Neural progenitor cell (in vitro differentiated cells): ENCODE measurements around the gene ARID4B. TPM values are rescaled to one million over a fixed set of nuclear protein-coding genes. Genes with fewer than 3 reads are reported as not detected.

ENCODE experiments used
- DNase-seq: peaks from one replicate; pipeline ENCODE4 v3.0.0-alpha.2; 2016; ENCODE audit warnings: low spot score
- H2AFZ ChIP-seq: fragments of 200-600 bp; sonication (generic); replicated peaks from 2 replicates; pipeline ENCODE4 v1.6.1; 2016; ENCODE audit warnings: antibody characterized with exemption
- H3F3A ChIP-seq: fragments of 200-600 bp; sonication (generic); 2 replicates; pipeline ENCODE4 v1.6.1; 2016; ENCODE audit warnings: antibody characterized with exemption, low read depth
- H3K27ac ChIP-seq: fragments of 200-600 bp; sonication (generic); 2 replicates; pipeline ENCODE4 v1.5.1; 2016; ENCODE audit warnings: mild to moderate bottlenecking
- H3K27me3 ChIP-seq: fragments of 200-600 bp; sonication (generic); 2 replicates; pipeline ENCODE4 v1.6.1; 2016; ENCODE audit warnings: mild to moderate bottlenecking, moderate library complexity
- H3K36me3 ChIP-seq: fragments of 200-600 bp; sonication (generic); 2 replicates; pipeline ENCODE4 v1.5.1; 2016
- H3K4me1 ChIP-seq: fragments of 200-600 bp; sonication (generic); 2 replicates; pipeline ENCODE4 v1.6.1; 2016; ENCODE audit warnings: mixed run types
- H3K4me2 ChIP-seq: fragments of 200-600 bp; sonication (generic); 2 replicates; pipeline ENCODE4 v1.6.1; 2016
- H3K4me3 ChIP-seq: fragments of 200-600 bp; sonication (generic); 2 replicates; pipeline ENCODE4 v1.5.1; 2016
- H3K79me2 ChIP-seq: fragments of 200-600 bp; sonication (generic); 2 replicates; pipeline ENCODE4 v1.6.1; 2016; ENCODE audit warnings: low read depth
- H3K9ac ChIP-seq: fragments of 200-600 bp; sonication (generic); 2 replicates; pipeline ENCODE4 v1.6.1; 2016
- H3K9me3 ChIP-seq: fragments of 200-600 bp; sonication (generic); 2 replicates; pipeline ENCODE4 v1.5.1; 2016; ENCODE audit warnings: low read depth
- H4K20me1 ChIP-seq: fragments of 200-600 bp; sonication (generic); 2 replicates; pipeline ENCODE4 v1.6.1; 2016; ENCODE audit warnings: low read depth
- H3K27ac Mint-ChIP-seq: 3 replicates; pipeline ENCODE4 v1.8.0; 2021; ENCODE audit warnings: mixed read lengths
- H3K27me3 Mint-ChIP-seq: 2 replicates; pipeline ENCODE4 v1.8.0; 2022; ENCODE audit warnings: low read depth, mild to moderate bottlenecking, inconsistent platforms, moderate library complexity, mixed read lengths; ENCODE audit not compliant: insufficient read depth
- H3K36me3 Mint-ChIP-seq: 3 replicates; pipeline ENCODE4 v1.8.0; 2021; ENCODE audit warnings: mixed read lengths
- H3K4me1 Mint-ChIP-seq: 3 replicates; pipeline ENCODE4 v1.8.0; 2021; ENCODE audit warnings: mixed read lengths
- H3K4me3 Mint-ChIP-seq: 3 replicates; pipeline ENCODE4 v1.8.0; 2021; ENCODE audit warnings: mild to moderate bottlenecking, moderate library complexity, mixed read lengths
- H3K9me3 Mint-ChIP-seq: 3 replicates; pipeline ENCODE4 v1.8.0; 2020; ENCODE audit warnings: mixed read lengths
- CTCF ChIP-seq: fragments of 200-600 bp; sonication (generic); IDR thresholded peaks from 2 replicates; pipeline ENCODE4 v1.5.1; 2017; ENCODE audit warnings: antibody characterized with exemption, mild to moderate bottlenecking
- EZH2 ChIP-seq: fragments of 200-600 bp; sonication (generic); IDR thresholded peaks from 2 replicates; pipeline ENCODE4 v1.6.1; 2017; ENCODE audit warnings: antibody characterized with exemption, mild to moderate bottlenecking, moderate library complexity
- EZH2phosphoT487 ChIP-seq: fragments of 200-600 bp; sonication (generic); IDR thresholded peaks from 2 replicates; pipeline ENCODE4 v1.6.1; 2017; ENCODE audit warnings: antibody characterized with exemption
- total RNA-seq: library from RNA; depleted of rRNA; stranded (reverse); fragments of >200 nt; gene quantifications from 2 replicates; pipeline ENCODE4 v1.2.3, GENCODE V29; 2015; ENCODE audit warnings: low replicate concordance

ARID4B gene
- total RNA-seq, 1 donor from 2014 or later = 65.8 TPM

- no peak overlapping the region for H3K4me2 ChIP-seq
- no peak overlapping the region for H3K27ac Mint-ChIP-seq
- no peak for TF ChIP-seq EZH2
- no peak for TF ChIP-seq EZH2phosphoT487
- TF ChIP-seq CTCF = no peak
- H3F3A ChIP-seq = peaks cover 40% of the 10 kb centered on the region
- H3K9me3 Mint-ChIP-seq = no peaks in the 10 kb centered on the region
- H3K4me1 Mint-ChIP-seq = no peaks in the 10 kb centered on the region
- H3K79me2 ChIP-seq = peaks cover 67% of the 10 kb centered on the region
- H3K9me3 ChIP-seq = no peaks in the 10 kb centered on the region
- H3K36me3 ChIP-seq = peaks cover 38% of the 10 kb centered on the region
- H3K27me3 ChIP-seq = no peaks in the 10 kb centered on the region
- no peaks in the 10 kb centered on the region for H3K4me1 ChIP-seq
- no peak overlapping the region for H3K27ac ChIP-seq
- DNase-seq = no peak
- no peak overlapping the region for H2AFZ ChIP-seq
- no peak overlapping the region for H3K4me3 ChIP-seq
- no peak overlapping the region for H3K4me3 Mint-ChIP-seq
- no peak overlapping the region for H3K9ac ChIP-seq
- H4K20me1 ChIP-seq = peaks cover 16% of the 10 kb centered on the region
- peaks cover 6% of the 10 kb centered on the region for H3K36me3 Mint-ChIP-seq
- no peaks in the 10 kb centered on the region for H3K27me3 Mint-ChIP-seq
These were observed 77.5 kb downstream of the ARID4B start for GRCh38 chr1:235250430-235250829.

- Histone ChIP-seq H3K27ac (no peak overlapping the region), H3K4me3 (no peak overlapping the region), H4K20me1 (no peaks in the 10 kb centered on the region), H3F3A (peaks cover 18% of the 10 kb centered on the region), H3K27me3 (no peaks in the 10 kb centered on the region), H3K4me2 (no peak overlapping the region), H3K9ac (no peak overlapping the region), H3K79me2 (peaks cover 68% of the 10 kb centered on the region), H3K9me3 (no peaks in the 10 kb centered on the region), H3K4me1 (no peaks in the 10 kb centered on the region), H3K36me3 (peaks cover 38% of the 10 kb centered on the region), H2AFZ (no peak overlapping the region)
- Mint-ChIP-seq H3K4me3 (no peak overlapping the region), H3K9me3 (no peaks in the 10 kb centered on the region), H3K36me3 (peaks cover 10% of the 10 kb centered on the region), H3K27ac (no peak overlapping the region), H3K4me1 (no peaks in the 10 kb centered on the region), H3K27me3 (no peaks in the 10 kb centered on the region)
- DNase-seq = no peak
- no peak for TF ChIP-seq CTCF
- no peak for TF ChIP-seq EZH2
- no peak for TF ChIP-seq EZH2phosphoT487
These were observed 81.7 kb downstream of the ARID4B start for GRCh38 chr1:235246022-235246948.

- H3K27ac ChIP-seq = peak overlapping the region; percentile 13
- Mint-ChIP-seq H3K4me1 (no peaks in the 10 kb centered on the region), H3K9me3 (no peaks in the 10 kb centered on the region), H3K36me3 (peaks cover 11% of the 10 kb centered on the region), H3K27ac (no peak overlapping the region), H3K27me3 (no peaks in the 10 kb centered on the region), H3K4me3 (no peak overlapping the region)
- H2AFZ ChIP-seq = no peak overlapping the region
- no peaks in the 10 kb centered on the region for H3K27me3 ChIP-seq
- H4K20me1 ChIP-seq = peaks cover 6% of the 10 kb centered on the region
- no peak for TF ChIP-seq CTCF
- no peak for TF ChIP-seq EZH2
- TF ChIP-seq EZH2phosphoT487 = no peak
- H3K4me1 ChIP-seq = no peaks in the 10 kb centered on the region
- H3F3A ChIP-seq = peaks cover 13% of the 10 kb centered on the region
- no peak overlapping the region for H3K9ac ChIP-seq
- no peaks in the 10 kb centered on the region for H3K9me3 ChIP-seq
- H3K4me2 ChIP-seq = no peak overlapping the region
- DNase-seq = no peak
- H3K4me3 ChIP-seq = no peak overlapping the region
- peaks cover 63% of the 10 kb centered on the region for H3K79me2 ChIP-seq
- H3K36me3 ChIP-seq = peaks cover 31% of the 10 kb centered on the region
These were observed 82.9 kb downstream of the ARID4B start for GRCh38 chr1:235244974-235245592.
